ENCODE data around the gene PCK2.
A peak's percentile ranks its signal among the peaks of the same experiment; 100 is the strongest.

The PCK2 gene

GRCh38 chr14:24133735-24134134 is 39.6 kb downstream of the PCK2 start (continued):
- TF ChIP-seq ZBTB44 (tag by site-specific recombination; IDR thresholded peaks at IDR 0.05) (no peak), ZNF629 (tag by site-specific recombination; IDR thresholded peaks at IDR 0.05) (no peak)

GRCh38 chr14:24135584-24135833 is 41.4 kb downstream of the PCK2 start:
- peaks cover 4% of the 10 kb centered on the region; the same call in 1 of the 2 replicates for H3K4me1 ChIP-seq (ENCODE audit: control insufficient read depth, insufficient read depth, low read length)
- POLR2A ChIA-PET = interaction anchor here (0.6 to 7.3 kb wide), 20 partner anchors 8 to 579 kb away, joined by 3 to 163 read pairs (median 4); partner anchors contain the start of genes CIDEB, DCAF11, IRF9 and MDP1
- TF ChIP-seq ZNF132 (tag by site-specific recombination; IDR thresholded peaks at IDR 0.05; ENCODE audit: borderline replicate concordance) (no peak), ZBTB49 (tag by site-specific recombination; IDR thresholded peaks at IDR 0.05; ENCODE audit: low read depth) (no peak), OSR2 (tag by site-specific recombination; IDR thresholded peaks at IDR 0.05) (no peak), ZNF18 (tag by site-specific recombination; IDR thresholded peaks at IDR 0.05) (no peak), ZNF600 (tag by site-specific recombination; IDR thresholded peaks at IDR 0.05) (0 out of 2 replicates have a peak, but pooled peaks have one; percentile 82), ZNF692 (tag by site-specific recombination; IDR thresholded peaks at IDR 0.05) (no peak), ZNF433 (tag by site-specific recombination; IDR thresholded peaks at IDR 0.05; ENCODE audit: low read depth) (no peak), YY1 (tag by site-specific recombination; IDR thresholded peaks at IDR 0.05) (no peak), SCRT1 (tag by site-specific recombination; IDR thresholded peaks at IDR 0.05; ENCODE audit: borderline replicate concordance) (peak; percentile 94), ZNF366 (tag by site-specific recombination; conservative IDR thresholded peaks at IDR 0.05) (peak; percentile 81), ZNF133 (tag by site-specific recombination; IDR thresholded peaks at IDR 0.05) (no peak), ZNF335 (tag by site-specific recombination; conservative IDR thresholded peaks at IDR 0.05) (peak; percentile 79), ZNF629 (tag by site-specific recombination; IDR thresholded peaks at IDR 0.05) (no peak), AEBP2 (tag by site-specific recombination; IDR thresholded peaks at IDR 0.05; ENCODE audit: borderline replicate concordance) (no peak), ZNF473 (tag by site-specific recombination; IDR thresholded peaks at IDR 0.05) (no peak), ZNF670 (tag by site-specific recombination; IDR thresholded peaks at IDR 0.05; ENCODE audit: low read depth) (no peak), ZSCAN5A (tag by site-specific recombination; IDR thresholded peaks at IDR 0.05) (no peak), ZNF596 (tag by site-specific recombination; IDR thresholded peaks at IDR 0.05) (no peak), ZNF23 (tag by site-specific recombination; IDR thresholded peaks at IDR 0.05; ENCODE audit: borderline replicate concordance) (no peak), ZNF664 (tag by site-specific recombination; IDR thresholded peaks at IDR 0.05) (no peak), ZNF324 (tag by site-specific recombination; IDR thresholded peaks at IDR 0.05) (no peak), IKZF3 (tag by site-specific recombination; IDR thresholded peaks at IDR 0.05) (0 out of 2 replicates have a peak, but pooled peaks have one; percentile 37), ZBTB20 (tag by site-specific recombination; IDR thresholded peaks at IDR 0.05) (0 out of 2 replicates have a peak, but pooled peaks have one; percentile 28), MEIS1 (CRISPR knock-in tag; IDR thresholded peaks at IDR 0.05; ENCODE audit: borderline replicate concordance) (no peak), ELK4 (IDR thresholded peaks at IDR 0.05; ENCODE audit: borderline replicate concordance, low read depth, low read length) (no peak)

More at GRCh38 chr14:24135584-24135833, 41.4 kb downstream of the PCK2 start:
- Histone ChIP-seq H3K4me3 (ENCODE audit: low read depth, low read length) (peak overlapping the region; percentile 92), H3K36me3 (ENCODE audit: control insufficient read depth in 2 of 2, insufficient read depth in 1 of 2, low read length in 2 of 2) (peaks cover 11 to 27% of the 10 kb centered on the region in 2 experiments), H3K9me3 (ENCODE audit: control insufficient read depth, insufficient read depth, low read depth, low read length) (no peaks in the 10 kb centered on the region), H3K27ac (ENCODE audit: extremely low read depth, low read depth, low read length) (peak overlapping the region; percentile 65)
- CTCF ChIA-PET = interaction anchor here (0.9 to 1.0 kb wide), 2 partner anchors 21 to 26 kb away, joined by 3 to 6 read pairs; partner anchors contain the start of genes DCAF11, IRF9 and NRL

Measured in HEK293 (cell line).